C4-2B (cell line): ENCODE measurements around the gene TPM3.
"Not testable (repeated sequence)": the region's sequence is repeated elsewhere in the genome, so short reads cannot be mapped to it uniquely, and the experiment has no call there.

ENCODE experiments used
- CTCF ChIP-seq: fragments of 450-650 bp; conservative IDR thresholded peaks from 2 replicates; pipeline ENCODE4 v1.5.1; 2017; ENCODE audit warnings: mild to moderate bottlenecking
- ZFX ChIP-seq: fragments of 450-650 bp; IDR thresholded peaks from 2 replicates; pipeline ENCODE4 v1.6.1; 2017

- not testable (repeated sequence) for TF ChIP-seq CTCF, ZFX
Observed at GRCh38 chr1:154205778-154206177, 13.9 kb upstream of the TPM3 start.
